GM21723 (cell line): ENCODE data around the gene PVRIG.
"Not testable (repeated sequence)": the region's sequence is repeated elsewhere in the genome, so short reads cannot be mapped to it uniquely, and the experiment has no call there.

Experiments used
- ATAC-seq: cut with Tn5 transposase; IDR thresholded peaks from one replicate; pipeline ENCODE4 v1.9.1; 2021; ENCODE audit warnings: mild to moderate bottlenecking, moderate library complexity; ENCODE audit not compliant: unreplicated experiment

The PVRIG gene

DNA sequence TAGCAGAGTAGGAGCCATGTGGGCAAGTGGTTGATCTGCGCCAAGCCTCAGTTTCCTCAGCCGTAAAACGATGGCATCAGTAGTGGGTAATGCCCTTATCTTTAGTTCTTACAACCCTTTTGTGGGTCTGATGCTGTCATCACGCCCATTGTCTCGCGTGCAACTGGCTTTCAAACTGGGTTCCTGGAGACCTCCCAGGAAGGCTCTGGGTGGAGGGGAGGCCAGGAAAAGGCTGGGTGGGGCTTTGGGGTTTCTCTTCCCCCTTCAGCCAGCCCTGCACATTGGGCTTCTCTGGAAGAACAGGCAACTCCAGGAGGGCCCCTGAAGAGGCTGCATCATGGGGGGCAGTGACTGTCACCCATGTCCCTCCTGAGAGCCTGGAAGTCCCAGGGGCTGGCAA is 5.1 kb downstream of the PVRIG start:
- ATAC-seq: not testable (repeated sequence)

DNA sequence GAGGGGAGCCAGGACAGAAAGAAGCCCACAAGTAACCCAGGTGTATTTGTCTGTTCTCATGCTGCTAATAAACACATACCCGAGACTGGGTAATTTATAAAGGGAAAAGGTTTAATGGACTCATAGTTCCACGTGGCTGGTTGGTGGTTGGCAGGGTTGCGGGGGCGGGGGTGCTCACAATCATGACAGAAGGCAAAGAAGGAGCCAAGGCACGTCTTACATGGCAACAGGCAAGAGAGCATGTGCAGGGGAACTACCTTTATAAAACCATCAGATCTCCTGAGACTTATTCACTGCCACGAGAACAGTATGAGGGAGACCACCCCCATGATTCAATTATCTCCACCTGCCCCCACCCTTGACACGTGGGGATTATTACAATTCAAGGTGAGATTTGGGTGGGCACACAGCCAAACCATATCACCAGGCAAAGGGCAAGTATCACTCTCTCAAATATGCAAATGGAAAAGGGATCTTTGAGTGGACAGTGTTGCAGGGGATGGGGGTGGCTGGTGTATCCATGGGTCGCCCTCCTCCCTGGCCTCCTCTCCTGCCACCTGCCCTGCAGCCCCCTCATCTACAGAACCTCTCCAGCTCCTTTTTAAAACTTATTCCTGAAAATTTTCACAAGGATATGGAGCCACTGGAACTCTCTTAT is 15.0 kb downstream of the PVRIG start:
- ATAC-seq: not testable (repeated sequence)

DNA sequence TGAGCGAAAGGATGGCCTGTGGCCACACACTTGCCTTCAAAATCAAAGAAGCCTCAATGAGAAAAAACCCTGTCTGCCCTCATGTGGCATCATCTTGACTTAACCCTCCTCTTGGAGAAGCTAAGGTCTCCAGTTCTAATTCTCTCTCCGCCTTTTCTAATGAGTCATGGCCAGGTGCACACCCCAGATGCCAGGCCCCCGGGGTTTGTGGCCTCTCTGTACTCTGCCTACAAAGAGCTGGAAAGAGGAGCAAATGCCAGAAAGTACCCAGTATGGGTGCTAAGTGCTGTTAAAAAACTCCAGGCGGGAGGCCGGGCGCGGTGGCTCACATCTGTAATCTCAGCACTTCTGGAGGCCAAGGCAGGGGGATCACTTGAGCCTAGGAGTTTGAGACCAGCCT is 20.2 kb downstream of the PVRIG start:
- ATAC-seq: not testable (repeated sequence)

DNA sequence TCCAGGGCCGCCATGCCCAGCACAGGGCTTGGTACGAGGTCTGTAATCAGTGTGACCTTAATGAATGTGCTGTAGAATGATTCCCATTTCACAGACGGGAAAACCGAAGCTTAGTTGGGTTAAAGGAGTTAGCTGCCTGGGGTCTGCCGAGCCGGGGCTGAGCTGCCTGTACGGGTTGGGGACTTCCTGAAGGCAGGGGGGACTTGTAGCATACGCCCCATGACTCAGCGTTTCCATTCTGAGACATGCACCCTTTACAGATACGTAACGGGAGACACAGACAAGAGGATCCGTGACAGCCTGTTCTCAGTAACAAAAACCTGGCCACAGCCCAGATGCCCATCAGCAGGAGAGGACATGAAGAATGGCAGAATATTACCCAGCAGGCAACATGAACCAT is 23.6 kb downstream of the PVRIG start:
- peak; percentile 73 for ATAC-seq

DNA sequence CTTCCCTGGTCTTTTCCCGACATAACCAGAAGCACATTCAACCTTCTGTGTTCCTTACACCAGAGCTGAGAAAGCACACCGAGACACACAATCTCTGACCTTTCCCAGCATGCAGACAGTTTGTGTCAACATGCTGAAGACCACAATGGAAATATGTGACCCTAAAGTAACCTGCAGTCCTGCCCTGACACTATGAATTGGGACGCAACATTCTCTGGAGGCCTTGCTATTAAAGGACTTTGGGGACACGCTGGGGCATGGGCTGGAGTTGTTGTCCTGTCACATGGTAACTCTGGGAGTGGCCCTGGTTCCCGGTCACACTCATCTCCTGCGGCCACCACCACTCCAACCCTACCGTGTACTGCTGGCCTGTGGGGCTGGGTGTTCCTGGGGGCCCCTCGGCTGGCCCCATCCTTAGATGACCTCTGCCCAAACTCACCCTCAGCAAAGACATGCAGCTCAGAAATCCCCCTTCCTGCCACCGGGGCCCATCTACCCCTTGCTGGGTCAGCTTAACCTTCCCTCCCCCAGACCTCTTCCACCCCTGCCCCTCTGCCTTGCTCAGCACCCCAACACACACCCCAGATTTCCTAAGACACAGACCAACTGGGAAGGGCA is 25.3 kb downstream of the PVRIG start:
- ATAC-seq: not testable (repeated sequence)

DNA sequence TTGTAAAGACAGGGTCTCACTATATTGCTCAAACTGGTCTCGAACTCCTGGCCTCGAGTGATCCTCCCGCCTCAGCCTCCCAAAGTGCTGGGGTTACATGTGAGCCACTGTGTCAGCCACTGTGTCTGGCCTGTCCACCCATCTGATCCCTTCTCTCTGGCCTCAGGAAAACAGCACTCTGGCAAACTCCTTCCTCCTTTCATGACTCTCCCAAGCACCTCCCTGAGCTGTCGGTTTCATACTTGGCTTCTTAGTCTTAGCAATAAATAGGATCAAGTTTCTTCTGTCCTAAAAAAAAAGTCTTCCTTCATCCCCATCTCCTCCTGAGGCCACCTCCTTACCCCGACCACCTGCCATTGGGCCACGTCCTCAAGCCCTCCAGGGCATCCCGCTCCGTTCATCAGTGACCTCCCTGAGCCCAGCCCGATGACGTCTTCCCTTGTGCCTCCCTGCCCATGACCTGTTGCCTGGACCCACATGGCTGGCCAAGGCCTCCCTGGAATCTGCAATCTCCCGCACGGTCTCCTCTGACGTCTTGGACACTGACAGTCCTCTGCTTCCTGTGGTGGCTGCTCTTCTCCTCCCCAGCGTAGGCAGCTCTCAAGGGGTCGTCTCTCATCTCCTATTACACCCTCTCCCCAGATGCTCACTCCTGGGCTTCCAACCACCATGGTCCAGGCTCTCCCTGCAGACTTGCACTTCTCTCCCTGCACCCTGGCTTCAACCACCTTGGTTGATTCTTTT is 26.5 kb downstream of the PVRIG start:
- ATAC-seq: not testable (repeated sequence)

DNA sequence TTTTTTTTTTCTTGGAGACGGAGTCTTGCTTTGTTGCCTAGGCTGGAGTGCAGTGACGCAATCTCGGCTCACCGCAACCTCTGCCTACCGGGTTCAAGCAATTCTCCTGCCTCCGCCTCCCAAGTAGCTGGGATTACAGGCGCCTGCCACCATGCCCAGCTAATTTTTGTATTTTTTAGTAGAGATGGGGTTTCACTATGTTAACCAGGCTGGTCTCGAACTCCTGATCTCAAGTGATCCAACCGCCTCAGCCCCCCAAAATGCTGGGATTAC is 27.1 kb downstream of the PVRIG start:
- ATAC-seq: not testable (repeated sequence)

DNA sequence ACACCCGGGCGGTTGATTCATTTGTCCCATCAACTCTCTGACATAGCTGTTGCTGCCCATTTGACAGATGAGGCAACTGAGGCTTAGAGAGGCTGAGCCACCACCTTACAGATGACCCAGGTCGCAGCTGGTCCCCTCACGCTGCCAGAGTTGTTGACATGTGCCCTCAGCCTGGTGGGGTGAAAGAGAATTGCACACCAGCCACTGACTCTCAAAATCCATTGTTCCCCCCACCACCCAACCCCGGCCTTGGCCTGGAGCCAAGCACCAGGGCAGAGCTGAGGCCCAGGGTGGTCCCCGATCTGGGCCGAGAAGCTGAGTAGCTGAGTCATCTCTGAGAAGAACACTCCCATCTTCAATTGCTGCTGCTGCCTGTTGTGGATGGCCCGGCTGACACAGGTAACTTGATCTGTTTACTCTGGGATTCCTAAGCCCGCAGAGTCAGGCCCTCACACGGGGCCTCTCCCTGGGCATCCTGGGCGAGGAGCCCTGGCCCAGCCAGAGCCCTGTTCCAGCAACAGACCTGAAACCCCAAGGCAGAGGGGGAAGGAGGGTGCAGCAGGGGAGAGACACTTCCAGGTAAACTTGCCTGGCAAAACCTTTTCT is 27.5 kb downstream of the PVRIG start:
- no peak for ATAC-seq

DNA sequence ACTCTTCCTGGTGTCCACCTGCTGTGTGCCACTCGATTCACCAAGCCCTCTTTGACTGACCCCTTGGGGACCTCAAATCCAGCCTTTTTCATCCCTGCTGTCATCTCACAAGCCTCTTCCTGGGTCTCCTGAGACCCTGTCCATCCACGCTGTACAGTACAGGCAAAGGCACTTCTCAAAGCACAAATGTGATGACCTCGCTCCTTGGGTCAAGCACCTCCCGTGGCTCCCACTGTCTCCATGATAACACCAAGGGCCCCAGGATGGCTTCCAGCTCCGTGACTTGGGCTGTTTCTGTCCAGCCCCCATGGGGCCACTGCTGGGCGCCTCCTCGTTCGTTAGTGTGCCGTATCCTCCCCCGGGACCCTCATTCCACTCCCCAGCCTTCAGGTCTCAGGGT is 28.7 kb downstream of the PVRIG start:
- ATAC-seq: no peak

DNA sequence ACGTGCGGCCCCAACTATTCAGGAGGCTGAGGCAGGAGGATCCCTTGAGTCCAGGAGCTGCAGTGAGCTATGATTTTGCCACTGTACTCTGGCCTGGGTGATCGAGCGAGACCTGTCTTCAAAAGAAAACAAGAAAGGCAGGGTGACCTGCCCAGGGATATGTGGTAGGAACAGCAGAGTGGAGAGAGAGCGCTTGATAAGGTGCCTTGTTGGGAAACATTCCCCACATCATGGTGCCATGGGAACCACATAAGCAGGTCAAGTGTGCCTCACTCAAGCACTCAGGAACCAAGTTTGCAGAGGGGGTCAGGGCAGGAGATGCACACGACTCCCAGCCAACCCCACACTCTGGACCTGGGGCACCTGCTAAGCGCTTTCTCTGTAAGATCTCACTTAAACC is 37.3 kb downstream of the PVRIG start:
- ATAC-seq: no peak

DNA sequence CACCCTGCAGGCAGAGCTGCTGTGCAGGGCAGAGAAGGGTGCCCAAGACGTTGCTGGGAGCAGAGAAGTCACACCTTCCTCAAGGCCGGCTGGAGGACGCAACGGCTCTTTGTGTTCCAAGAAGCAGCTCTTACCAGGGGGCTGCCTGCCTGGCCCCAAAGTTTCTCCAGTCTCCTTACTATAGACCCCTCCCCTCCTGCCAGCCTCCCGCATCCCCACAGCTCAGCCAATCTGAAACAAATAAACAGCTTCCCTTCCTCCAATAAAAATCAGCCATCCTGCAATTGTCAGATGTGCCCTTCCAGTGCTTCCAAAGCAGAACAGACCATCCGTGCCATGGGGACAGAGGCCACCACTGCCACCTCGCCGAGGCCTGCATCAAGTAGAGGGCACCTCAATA is 40.2 kb downstream of the PVRIG start:
- ATAC-seq: not testable (repeated sequence)

DNA sequence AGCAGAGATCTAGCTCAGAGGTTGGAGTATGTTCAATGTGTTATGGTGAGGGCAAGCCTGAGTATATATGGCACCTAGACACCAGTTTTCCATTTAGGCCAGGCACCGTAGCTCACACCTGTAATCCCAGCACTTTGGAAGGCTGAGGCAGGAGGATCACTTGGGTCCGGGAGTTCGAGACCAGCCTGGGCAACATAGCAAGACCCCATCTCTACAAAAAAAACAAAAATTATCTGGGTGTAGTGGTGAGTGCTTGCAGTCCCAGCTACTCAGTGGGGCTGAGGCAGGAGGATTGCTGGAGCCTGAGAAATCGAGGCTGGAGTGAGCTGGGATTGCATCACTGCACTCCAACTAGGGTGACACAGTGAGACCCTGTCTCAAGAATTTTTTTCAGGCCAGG is 43.1 kb downstream of the PVRIG start:
- not testable (repeated sequence) for ATAC-seq

DNA sequence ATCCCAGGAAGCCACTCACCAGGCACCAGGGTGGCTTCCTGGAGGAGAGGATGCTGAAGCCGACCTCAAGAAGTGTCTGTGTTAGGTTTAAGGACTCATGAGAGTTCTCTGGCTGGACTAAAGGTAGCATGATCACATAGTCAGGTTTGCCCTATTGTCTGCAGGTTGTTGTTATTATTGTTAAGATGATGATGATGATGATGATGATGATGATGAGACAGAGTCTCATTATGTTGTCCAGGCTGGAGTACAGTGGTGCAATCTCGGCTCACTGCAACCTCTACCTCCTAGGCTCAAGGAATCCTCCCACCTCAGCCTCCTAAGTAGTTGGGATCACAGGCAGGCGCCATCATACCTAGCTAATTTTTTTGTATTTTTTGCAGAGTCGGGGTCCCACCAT is 44.5 kb downstream of the PVRIG start:
- not testable (repeated sequence) for ATAC-seq

DNA sequence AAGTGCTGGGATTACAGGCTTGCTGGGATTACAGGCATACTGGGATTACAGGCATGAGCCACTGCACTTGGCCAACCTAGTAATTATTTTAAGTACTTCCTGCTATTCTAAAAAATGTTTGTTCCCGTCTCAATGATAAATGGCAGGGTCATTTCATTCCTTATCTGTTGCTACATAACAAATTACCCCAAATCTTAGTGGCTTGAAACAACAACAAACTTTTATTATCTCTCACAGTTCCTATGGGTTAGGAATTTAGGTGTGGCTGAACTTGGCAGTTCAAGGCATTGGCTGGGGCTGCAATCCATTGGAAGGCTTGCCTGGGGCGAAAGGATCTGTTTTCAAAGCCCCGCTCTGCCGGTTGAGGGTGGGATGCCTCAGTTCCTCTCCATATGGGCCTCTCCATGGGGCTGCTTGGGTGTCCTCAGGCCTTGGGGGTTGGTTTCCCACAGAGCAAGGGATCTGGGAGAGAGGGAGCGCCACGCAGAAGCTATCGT is 45.0 kb downstream of the PVRIG start:
- not testable (repeated sequence) for ATAC-seq

DNA sequence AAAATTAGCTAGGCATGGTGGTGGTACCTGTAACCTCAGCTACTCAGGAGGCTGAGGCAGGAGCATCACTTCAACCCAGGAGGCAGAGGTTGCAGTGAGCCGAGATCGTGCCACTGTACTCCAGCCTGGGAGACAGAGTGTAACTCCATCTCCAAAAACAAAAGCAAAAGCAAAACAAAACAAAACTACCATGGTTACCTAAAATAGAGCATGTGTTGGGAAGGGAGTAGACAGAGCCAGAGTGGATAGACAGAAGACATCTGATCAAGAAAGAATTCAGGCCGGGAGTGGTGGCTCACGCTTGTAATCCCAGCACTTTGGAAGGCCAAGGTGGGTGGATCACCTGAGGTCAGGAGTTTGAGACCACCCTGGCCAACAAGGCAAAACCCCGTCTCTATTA is 46.1 kb downstream of the PVRIG start:
- not testable (repeated sequence) for ATAC-seq

DNA sequence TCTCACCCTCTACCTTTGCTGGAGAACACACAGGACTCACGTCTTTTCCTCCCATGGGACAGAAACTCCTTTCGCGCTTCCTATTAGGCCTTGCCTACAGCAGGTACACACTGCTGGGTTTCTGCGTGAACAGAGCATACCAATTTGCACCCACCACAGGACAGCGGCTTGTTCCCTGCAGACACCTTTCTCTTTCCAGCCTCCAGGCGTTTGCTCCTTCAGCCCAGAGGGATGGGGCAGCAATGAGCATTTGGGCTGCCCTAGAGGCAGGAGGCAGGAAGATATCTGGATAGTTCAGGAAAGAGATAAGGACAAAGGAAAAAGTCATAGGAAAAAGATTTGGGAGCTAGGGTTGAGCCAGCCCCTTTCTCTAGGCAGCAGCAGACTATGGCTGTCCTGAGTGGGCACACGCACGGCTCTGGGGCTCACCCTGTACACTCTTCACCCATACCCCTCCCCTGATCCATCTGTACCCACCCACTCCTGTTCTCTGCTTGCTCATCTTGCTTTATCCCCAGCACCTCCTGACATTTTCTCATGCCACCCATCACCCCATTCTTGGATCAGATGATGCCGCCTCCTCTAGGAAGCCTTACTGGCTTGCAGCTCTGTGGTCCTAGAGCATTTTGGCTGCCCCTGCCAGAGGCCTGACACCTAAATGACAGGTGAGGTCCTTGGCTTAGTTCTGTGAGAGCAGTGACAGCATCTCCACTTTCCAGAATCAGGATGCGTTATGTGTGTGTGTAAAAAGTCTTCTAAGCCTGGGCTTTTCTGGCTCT is 47.0 kb downstream of the PVRIG start:
- no peak for ATAC-seq

DNA sequence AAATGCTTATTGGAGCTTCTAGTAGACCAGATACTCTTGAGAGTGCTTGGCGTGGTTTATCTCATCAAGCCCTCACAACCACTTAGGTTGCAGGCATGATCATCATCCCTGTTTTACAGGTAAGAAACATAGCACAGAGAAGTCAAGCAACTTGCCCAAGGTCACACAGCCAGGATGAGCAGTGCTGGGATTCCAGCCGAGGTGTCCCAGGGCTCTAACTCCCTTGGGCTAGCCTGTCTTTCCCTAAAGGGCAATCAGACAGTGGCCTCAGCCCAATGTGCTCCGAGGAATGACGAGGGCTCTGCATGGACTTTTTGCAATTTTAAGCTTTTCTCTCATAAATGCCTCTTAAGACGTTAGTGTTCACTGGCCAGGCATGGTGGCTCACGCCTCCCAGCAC is 47.9 kb downstream of the PVRIG start:
- no peak for ATAC-seq

DNA sequence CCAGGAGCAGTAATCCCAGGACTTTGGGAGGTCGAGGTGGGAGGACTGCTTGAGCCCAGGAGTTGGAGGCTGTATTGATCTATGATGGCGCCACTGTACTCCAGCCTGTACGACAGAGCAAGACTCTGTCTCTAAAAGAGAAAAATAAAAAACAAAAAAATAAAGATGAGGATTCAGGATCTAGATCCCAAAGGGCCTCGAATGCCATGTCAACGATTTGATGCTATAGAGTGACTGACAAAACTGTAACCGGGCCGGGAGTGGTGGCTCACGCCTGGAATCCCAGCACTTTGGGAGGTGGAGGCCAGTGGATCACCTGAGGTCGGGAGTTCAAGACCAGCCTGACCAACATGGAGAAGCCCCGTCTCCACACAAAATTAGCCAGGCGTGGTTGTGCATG is 49.1 kb downstream of the PVRIG start:
- not testable (repeated sequence) for ATAC-seq

DNA sequence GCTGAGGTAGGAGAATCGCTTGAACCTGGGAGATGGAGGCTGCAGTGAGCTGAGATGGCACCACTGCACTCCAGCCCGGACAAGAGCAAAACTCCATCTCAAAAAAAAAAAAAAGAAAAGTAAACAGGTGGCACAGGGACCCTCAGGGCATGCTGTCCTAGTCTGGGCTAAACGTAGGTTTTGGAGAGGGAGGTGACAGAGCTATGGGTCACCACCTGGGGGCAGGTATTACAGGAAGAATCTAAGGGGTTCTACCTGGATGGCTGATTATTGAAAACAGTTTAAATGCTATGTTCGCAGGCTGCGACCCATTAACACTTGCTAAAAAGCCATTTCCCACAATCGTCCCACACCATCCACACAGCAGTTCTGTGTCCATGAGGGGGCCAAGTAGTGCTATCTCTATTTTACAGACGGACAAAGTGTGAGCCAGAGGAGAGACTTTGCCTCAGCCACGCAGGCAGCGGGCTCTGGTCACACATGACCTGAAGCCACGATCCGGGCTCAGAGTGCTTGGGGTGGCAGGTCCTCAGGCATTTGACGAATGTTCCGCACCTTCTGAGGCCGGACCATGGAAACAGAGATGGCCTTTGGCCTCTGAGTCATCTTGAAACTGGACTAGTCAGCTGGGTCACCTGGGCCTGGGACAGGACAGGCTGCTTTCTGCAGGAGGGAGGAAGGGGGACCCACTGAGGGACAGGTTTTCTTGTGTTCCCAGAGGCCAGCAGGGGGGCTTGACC is 49.7 kb downstream of the PVRIG start:
- not testable (repeated sequence) for ATAC-seq
